GM21717 (cell line): ENCODE results near the gene SLC25A41.
"Not testable (repeated sequence)": the region's sequence is repeated elsewhere in the genome, so short reads cannot be mapped to it uniquely, and the experiment has no call there.

Source experiments
- ATAC-seq: cut with Tn5 transposase; IDR thresholded peaks from one replicate; pipeline ENCODE4 v1.9.1; 2021; ENCODE audit warnings: mild to moderate bottlenecking, moderate library complexity; ENCODE audit not compliant: unreplicated experiment

SLC25A41 gene

DNA sequence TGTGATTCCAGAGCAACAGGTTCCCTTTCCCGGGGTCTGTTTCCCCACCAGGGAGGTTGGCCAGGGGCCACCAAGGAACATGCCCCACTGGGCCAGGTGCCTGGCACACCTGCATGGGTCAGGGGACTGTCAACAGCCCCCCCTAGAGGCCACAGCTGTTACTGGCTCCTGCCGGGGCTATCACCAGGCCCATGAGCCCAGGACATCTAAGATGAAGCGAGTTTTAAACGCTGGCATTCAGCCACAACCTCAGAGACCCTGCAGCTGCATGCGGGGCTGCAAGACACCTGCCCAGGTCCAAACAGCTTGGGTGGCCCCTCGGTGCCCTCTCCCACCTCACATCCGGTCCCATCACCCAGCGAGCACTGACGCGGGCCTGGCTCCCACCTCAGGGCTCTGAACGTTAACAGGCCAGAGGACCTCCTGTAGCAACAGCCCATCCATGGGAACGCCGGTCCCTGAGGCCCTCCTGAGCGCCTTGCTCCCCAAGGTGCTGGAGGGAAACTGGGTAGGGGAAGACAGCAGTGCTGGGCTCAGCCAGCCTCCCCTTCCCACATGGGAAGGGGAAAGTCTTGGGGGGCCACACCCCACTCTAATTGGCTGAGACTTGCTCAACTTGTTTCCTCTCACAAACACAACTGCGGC is 21.0 kb downstream of the SLC25A41 start:
- ATAC-seq, result no peak

DNA sequence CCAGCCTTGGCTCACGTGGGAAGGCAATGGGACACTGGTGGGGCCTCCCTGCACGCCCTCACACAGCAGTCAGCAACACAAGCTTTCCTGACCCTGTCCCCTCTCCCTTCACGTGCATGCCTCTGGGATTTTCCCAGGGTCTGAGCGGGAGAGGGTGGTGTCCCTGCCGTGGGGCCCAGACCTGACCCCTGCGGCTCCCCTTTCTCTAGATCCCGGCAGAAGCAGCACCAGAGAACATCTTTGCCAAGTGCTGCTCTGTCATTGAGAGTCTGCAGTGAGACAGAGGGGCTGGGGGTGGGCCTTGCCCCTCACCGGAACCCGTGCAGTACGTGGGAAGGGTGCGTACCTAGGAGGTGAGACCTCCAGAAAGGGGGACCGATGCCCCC is 21.5 kb downstream of the SLC25A41 start:
- no peak for ATAC-seq

DNA sequence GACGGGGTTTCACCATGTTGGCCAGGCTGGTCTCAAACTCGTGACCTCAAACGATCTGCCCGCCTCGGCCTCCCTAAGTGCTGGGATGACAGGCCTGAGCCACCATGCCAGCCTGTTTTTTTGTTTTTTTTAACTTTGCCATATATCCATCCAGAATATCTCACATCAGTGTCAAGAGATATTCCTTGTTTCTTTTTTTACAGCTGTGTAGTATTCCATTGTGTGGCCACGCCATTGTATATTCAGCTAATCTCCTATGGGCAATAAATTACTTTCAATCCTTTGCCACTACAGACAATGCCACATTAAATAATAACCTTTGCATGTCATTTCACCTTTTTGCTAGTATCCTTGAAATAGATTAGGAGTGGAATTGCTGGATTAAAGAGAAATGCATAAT is 24.2 kb downstream of the SLC25A41 start:
- no peak for ATAC-seq

DNA sequence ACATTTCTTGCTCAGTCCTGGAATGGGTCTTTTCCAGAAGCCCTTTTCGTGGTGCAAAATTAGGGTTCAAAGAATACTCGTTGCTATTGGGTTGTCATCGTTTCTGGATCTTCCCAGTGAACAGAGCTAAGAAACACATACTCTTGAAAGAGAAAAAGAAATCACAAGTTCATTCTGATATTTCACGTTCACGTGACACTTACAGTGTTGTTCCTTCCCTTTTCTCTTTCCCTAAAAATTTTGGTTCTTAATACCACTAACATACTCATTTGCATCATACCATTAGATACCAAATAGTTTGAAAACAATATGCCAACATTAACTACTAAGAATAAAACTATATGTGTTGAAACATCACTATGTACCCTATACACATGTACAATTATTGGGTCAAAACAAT is 27.2 kb downstream of the SLC25A41 start:
- no peak for ATAC-seq

DNA sequence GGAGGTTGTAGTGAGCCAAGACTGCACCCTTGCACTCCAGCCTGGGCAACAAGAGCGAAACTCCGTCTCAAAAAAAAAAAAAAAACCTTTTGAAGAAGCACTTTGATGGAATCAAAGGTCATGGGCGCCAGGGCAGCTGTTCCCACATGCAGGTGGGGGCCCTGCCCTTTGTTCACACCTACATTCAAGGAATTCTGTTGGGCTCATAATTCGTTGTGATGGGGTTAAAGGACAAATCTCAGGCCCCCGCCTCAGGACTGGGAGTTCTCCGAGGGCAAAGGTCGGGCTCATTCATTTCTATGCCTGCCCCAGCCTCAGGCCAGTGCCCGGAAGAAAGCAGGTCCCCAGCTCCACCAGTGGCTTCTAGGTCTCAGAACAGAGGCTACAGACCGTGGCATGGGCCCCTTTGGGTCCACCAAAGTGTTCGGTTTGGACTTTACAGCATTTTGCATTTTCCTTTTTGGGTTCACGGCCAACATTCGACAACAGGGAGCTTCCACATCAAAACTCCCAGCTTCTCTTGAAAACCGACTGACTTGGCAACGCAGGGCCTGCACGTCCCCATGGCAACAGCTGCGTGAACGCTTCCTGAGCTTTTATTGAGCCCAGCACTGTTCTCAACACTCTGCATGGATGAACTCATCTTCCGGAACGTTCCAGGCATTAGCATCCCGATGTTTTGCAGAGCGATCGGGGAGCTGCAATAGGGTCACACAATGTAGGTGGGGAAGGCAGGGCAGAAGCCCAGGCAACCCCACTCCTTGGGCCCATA is 30.5 kb downstream of the SLC25A41 start:
- ATAC-seq, result no peak

DNA sequence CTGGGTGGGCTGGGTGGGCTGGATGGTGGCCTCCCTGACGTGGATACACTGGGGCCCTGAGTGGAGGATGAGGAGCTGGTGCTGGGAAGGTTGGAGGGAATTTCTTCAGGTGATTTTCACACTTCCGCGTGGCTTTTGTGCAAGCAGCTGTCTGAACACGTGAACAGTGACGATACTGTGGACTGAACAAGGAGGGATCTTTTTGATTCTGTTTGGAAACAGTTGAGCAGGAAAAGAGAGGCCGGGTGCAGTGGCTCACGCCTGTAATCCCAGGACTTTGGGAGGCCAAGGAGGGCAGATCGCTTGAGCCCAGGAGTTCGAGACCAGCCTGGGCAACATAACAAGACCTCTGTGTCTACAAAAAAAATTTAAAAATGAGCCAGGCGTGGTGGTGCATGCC is 31.5 kb downstream of the SLC25A41 start:
- ATAC-seq, result no peak

DNA sequence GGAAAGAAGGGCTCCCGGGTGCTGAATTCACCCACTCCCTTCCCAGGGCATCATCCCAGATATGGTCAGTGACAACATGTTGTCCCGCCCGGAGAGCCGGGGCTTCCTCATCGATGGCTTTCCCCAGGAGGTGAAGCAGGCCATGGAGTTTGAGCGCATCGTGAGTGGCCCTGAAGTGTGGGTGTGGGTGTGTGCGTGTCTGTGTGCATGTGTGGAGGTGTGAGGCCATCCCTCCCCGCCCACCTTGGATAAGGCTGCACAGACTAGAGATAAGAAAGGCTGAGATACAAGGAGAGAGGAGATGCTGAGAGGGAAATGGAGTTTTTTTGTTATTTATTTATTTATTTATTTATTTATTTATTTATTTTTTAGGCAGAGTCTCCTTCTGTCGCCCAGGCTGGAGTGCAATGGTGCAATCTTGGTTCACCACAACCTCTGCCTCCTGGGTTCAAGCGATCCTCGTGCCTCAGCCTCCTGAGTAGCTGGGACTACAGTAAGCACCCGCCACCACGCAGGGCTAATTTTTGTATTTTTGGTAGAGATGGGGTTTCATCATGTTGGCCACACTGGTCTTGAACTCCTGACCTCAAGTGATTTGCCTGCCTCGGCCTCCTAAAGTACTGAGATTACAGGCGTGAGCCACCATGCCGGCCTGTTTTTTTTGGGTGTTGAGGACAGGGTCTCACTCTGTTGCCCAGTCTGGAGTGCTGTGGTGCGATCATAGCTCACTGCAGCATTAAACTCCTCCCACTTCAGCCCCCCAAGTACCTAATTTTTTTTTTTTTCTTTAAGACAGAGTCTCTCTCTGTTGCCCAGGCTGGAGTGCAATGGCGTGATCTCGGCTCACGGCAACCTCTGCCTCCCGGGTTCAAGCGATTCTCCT is 33.3 kb downstream of the SLC25A41 start:
- not testable (repeated sequence) for ATAC-seq

DNA sequence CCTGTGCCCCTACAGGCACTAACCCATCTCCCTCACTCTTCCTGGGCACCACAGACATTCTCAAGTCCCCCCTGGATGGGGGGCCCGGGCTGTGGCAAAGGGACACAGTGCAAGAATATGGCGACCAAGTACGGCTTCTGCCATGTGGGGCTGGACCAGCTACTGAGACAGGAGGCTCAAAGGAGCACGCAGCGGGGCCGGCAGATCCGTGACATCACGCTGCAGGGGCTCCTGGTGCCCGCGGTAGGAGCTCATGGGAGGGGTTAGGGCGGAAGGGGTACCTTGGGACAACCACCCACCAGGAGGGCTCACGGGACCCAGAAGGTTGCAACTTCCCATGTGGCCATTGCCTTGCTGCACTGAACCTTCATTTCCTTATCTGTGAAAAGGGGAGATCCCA is 37.3 kb downstream of the SLC25A41 start:
- ATAC-seq, result no peak

DNA sequence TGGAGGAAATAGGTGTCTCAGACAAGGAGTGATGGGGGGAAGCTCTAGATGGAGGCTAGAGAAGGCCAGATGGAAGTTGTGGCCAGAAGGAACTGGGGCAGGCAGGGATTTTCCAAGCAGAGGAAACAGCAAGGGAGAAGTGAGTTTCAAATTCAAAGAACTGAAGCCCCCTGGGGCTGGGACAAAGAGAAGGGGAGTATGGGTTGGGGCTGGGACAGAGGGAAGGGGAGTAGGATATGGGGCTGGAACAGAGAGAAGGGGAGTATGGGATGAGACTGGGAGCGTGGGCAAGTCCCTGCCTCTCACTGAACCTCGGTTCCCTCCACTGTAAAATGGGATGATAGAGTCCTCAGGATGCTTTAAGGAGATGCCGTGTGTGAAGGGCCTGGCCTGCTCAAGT is 38.7 kb downstream of the SLC25A41 start:
- no peak for ATAC-seq

DNA sequence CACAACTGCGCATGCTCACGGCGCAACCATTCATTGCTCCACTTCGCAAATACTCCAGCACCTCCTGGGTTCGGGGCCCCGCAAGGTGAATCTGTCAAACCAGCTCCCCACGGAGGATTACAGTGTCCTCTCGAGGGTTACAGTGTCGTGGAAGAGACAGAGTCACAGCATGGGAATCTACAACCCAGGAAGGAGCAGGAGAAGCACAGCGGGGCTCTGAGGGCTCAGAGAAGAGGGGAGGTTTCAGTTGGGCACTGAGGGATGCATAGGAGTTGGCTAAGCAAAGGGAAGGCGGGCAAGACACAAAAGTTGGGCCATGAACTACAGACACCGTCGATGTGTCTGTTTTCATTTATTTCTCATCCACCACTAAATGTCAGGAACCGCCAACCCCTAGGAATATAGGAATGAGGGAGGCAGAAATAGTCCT is 39.6 kb downstream of the SLC25A41 start:
- ATAC-seq, result no peak

DNA sequence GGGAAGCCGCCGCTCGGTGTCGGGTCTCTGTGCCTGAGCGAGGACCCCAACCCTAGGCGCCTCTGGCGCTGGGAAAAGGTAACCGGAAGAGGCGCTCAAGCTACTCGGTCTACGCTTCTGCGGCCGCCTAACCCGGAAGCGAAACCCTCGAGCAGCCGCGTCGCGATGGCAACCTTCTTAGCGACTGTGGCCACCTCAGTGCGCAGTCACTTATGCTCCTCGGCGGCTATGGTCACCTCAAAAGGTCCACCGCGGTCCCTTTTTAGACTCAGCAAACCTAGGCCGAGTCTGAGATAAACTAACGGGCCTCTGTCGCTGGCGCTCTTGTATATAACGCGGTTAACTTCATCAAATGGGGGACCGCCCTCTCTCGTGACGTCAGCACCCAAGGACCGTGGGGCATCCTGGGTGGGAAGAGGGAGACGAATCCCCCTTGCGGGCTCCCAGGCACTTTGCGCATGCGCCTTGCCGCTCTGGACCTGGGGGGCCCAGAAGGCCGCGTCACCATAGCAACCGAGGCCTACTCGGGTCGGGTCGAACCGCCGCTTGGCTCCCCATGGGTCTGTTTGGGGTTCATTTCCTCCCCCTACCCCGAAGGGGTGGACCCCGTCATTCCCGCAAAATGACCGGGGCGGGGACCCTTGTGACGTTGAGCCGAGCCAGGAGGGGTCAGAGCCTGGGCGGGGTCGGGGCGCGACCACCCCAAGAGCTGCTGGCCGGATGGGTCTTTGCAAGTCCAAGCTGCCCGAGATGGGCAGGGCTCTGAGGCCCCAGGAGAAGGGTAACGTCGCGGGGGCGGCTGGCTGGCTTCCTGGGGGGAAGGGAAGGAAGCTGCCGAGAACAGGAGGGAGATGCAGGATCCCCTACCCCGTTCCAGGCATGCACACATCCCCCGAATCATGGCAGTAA is 40.2 kb downstream of the SLC25A41 start, which contains the start of gene GTF2F1:
TSS of gene GTF2F1 (minus strand) at position 91 of the 909 bp plus-strand sequence. CDS start 169 bp downstream, outside the sequence.
- peak; percentile 69 for ATAC-seq

DNA sequence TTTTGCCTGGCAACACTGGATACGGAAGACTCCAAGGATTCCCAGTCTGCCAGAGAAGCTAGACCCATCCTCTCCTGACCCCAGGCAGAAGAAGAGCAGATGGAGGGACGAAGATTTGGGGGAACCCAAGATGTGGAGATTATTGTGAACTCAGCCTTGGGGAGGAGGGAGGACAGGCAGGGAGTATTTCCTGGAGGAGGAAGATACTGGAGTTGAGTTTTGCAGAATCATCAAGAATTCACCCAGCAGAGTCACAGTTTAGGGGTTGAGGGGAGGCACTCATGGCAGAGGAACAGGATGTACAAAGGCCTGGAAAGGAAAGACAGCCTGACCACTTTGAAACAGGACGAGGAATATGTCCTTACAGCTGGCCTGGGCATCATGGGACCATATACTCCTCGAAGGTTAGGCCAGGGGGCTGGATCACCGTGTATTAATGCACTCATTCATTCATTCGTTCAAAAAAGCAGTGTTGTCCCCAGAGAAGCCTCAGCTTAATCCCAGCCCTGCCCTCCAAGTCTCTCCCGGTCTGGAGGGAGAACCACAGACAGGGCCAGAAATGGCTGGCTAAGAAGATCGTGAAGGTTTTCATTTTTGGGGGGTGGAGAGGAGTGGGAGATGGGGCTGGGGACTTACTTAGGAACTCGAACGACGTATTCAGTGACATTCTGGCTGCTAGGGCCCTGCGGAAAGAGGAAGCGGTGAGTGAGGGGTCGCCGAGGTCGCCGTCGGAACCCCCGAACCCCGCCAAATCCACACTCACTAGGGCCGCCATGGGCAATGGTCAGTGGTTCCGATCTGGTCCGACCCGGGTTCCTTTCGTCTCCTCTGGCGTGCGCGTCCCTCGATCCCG is 41.1 kb downstream of the SLC25A41 start:
- no peak for ATAC-seq

DNA sequence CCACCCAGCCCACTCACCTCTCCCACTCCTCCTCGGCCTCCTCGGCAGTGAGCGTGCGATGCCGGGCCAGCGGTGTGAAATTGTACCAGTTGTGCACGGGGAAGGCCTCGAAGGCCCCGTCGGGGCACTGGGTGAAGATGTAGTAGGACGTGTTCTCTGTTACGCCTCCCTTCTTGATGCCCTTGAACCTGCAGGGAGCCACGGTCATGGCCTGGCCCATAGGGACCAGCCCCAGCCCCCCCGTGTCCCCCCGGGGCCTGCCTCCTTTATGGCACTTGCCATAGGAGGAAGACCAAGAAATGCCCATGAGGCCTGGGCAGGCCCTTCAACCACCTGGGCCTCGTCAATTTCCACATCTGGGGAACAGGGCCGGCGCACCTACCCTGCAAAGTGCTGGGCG is 46.2 kb downstream of the SLC25A41 start:
- ATAC-seq, result no peak

DNA sequence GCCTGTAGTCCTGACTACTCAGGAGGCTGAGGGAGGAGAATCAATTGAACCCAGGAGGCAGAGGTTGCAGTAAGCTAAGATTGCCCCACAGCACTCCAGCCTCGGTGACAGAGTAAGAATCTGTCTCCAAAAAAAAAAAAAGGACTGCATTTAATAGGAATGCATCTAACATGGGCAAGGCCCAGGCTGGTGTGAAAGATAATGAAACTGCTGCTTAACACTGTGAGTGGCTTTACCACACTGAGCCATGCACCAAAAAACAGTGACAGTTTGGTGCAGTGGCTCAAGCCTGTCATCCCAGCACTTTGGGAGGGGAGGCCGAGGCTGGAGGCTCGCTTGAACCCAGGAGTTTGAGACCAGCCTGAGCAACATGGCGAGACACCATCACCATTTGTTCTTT is 49.2 kb downstream of the SLC25A41 start:
- ATAC-seq, result no peak

DNA sequence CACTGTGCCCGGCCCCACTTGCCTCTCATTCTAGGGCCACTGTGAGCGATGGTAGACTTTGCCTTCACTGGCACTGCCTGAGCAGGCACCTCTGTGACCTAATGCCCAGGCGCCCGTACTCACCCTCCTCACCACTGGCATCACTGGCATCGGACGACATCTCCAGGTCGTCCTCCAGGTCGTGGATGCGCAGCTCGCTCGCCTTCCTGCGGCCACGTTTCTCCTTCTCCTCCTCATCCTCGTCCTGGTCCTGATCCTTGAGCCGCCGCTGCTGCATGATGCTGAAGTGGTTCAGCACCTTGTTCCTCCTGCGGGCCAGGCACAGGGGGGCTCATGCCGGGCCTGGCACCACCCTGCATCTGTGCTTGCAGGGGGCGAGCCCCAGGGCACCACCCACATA is 50.4 kb downstream of the SLC25A41 start:
- ATAC-seq, result no peak

DNA sequence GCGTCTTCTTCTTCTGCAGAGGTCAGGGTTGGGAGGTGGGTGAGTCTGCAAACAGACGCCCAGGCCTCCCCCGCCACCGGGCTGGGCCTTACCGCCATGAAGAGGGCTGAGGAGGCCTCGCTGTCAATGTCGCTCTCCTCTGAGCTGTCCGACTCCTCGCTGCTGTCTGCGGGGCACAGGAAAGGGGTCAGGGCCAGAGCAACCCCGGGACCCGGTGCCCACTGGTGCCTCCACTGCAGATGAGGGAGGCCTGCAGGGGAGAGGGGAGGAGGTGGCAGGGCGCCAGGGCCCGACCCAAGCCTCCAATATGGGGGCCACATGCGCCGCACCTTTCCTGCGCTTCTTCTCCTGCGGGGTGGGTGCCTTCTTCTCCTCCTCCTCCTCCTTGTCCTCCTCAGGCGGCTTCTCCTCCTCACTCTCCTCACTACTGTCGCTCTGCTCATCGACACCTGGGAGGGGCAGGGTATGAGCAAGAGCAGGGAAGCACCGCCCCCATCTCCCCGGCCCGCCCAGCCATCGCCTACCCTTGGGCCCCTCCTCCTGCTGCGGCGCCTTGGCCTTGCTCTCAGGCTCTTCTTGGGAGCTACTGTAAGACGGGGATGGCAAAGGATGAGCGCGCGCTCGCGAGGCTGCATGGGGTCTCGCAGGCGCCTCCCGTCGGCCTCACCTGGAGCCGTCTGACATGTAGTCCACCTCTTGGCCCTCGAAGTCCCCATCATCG is 52.4 kb downstream of the SLC25A41 start:
- ATAC-seq, result no peak

DNA sequence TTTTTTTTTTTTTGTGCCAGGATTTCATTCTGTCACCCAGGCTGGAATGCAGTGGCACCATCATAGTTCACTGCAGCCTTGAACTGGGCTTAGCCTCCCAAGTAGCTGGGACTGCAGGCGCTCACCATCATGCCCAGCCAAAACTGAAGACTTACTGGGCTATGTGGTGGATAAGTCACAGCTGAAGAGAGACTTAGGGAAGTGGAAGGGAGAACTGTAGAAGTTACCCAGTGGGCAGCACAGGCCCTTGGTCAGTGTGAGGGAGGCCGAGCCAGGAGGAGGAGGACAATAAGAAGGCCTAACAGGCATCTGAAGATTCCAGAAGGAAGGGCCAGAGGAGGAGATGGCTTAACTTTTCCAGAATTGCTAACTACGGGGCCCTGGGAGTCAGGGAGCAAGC is 53.8 kb downstream of the SLC25A41 start:
- no peak for ATAC-seq

DNA sequence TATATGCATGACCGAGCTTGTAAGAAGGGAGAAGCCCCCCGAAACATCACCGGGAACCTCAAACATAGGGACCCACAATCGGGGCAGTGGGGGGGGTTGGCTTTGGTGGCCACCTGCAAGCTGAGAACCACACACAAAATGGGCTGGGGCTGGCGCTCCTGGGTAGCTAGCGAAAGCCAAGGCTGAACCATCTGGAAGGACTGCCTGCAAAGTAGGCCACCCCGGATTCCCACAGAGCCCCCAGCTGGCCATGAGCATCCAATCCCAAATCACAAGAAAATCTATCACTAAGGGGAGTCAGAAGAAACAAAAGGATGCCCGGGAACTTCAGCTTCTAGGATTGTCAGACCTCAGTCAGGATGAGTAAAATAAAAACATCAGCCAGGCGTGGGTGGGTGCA is 55.1 kb downstream of the SLC25A41 start:
- ATAC-seq, result no peak

DNA sequence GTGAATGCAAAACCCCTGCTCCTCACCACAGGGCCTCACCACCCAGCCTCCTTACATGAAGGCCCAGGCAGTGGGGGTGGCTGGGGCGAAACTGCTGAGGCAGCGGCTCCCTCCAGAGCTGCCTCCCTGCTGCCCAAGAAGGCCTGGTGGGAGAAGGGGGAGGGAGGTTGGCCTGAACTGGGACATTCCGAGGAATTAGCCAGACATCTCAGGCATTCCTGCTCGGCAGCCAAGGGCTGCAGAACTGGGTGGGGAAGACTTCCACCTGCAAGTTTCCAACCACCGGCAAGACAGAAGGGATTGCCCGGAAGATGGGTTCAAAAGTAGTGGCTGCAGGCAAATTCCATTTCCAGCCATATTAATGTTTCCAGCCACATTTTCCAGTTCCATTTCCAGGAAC is 55.5 kb downstream of the SLC25A41 start:
- no peak for ATAC-seq
